Measurements from ENCODE around the gene SGMS1.
"Not testable (repeated sequence)": the region's sequence is repeated elsewhere in the genome, so short reads cannot be mapped to it uniquely, and the experiment has no call there.

The SGMS1 gene

DNA sequence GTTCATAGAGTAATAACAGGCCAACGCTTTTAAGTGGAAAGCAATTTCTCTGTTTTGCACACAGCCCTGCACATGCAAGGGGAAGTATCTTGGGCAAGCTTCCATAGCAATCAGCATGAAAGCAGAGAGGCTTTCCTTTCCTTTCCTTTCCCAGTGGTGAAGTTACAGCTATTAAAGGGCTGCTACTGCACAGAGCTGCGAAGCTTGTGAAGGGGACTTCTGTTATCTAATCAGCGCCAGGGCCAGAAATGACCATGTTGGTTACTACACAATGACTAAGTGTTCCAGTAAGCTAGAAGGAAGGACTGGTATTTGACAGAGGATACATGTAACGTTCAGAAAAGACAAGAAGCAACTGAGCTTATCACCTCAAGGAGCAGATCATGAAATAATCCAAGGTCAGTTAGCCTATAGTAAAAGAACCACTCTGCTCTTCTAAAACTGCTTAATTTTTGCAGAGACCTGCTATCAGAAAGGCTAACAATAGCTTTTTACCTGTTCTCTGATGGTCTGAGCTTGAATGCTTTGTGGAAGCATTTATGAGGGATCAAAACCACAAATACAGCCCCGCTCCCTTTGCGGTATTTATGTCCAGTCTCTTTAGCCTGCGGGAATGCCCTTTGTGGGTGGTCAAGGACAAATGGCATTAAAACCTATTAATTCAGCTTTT is 45.9 kb downstream of the SGMS1 start:
- peak; percentile 94 for FAIRE-seq

- FAIRE-seq = no peak
These were observed 46.7 kb downstream of the SGMS1 start for GRCh38 chr10:50577010-50577409.

GRCh38 chr10:50576245-50576815 is 47.4 kb downstream of the SGMS1 start:
- FAIRE-seq = no peak

GRCh38 chr10:50575477-50576244 is 48.1 kb downstream of the SGMS1 start:
- no peak for FAIRE-seq

DNA sequence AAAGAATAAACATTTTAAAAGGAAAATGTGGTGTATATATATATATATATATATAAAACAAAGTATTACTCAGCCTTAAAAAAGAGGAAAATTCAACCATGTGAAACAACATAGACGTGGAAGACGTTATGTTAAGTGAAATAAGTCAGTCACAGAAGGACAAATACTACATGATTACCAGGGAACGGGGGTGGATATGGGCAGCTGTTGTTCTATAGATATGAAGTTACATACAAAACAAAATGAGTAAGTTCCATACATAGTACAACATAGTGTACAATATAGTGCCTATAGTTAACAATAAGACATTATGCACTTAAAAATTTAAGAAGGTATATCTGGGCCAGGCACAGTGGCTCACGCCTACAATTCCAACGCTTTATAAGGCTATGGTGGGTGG is 48.8 kb downstream of the SGMS1 start:
- FAIRE-seq = no peak

DNA sequence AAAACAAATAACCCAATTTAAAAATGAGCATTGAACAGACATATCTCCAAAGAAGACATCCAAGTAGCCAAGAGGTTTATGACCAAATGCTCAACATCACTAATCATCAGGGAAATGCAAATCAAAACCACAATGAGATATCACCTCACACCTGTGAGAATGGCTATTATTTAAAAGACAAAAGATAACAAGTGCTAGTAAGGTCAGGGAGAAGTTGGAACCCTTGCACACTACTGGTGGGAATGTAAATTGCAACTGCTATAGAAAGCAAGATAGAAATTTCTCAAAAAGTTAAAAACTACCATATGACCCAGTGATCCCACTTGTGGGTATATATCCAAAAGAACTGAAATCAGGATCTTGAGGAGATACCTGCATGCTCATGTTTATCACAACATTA is 49.5 kb downstream of the SGMS1 start:
- FAIRE-seq = no peak

GRCh38 chr10:50572017-50572491 is 51.7 kb downstream of the SGMS1 start:
- no peak for FAIRE-seq

- not testable (repeated sequence) for FAIRE-seq
These were observed 55.0 kb downstream of the SGMS1 start for GRCh38 chr10:50568750-50569149.

DNA sequence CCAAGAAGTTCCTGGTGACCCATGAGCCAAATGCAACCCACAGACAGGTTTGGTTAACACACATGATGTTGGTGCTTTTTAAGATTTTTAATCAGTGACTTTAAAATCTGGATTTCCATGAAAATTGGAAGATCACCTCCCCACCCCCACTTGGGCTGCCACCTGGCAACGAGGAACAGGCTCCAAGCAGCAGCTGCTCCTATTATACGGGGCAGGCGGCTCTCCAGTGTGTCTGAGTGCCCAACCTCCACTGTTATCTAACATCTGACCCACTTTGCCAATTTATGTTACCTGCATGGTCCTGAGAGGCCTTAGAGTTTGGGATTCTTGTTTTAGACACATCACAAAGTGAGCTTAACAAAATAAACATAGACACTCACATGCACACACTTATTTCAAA is 56.4 kb downstream of the SGMS1 start:
- FAIRE-seq = peak; percentile 95

- FAIRE-seq = peak; percentile 21
These were observed 57.6 kb downstream of the SGMS1 start for GRCh38 chr10:50566150-50566549.

- FAIRE-seq = no peak
These were observed 58.3 kb downstream of the SGMS1 start for GRCh38 chr10:50565301-50566083.

DNA sequence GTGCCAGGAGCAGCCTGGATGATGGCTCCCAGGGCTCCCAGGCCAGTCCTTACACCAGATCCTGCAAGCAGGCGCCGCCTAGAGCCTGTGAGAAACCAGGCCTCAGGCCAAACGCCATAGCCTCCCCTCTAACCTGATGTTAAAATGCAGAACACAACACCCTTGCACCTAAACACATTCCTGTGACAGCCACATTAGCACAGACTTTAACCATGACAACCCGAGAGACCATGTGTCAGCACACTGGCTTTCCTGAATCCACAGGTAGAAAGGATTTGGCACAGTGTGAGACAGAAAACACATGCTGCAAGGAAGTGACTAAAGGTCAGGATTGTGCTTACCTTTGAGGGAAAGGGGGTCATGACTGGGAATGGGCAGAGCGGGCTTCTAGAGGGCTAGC is 59.9 kb downstream of the SGMS1 start:
- FAIRE-seq = no peak

GRCh38 chr10:50561816-50562215 is 61.9 kb downstream of the SGMS1 start:
- FAIRE-seq = peak; percentile 84

GRCh38 chr10:50561266-50561665 is 62.5 kb downstream of the SGMS1 start:
- peak; percentile 91 for FAIRE-seq

DNA sequence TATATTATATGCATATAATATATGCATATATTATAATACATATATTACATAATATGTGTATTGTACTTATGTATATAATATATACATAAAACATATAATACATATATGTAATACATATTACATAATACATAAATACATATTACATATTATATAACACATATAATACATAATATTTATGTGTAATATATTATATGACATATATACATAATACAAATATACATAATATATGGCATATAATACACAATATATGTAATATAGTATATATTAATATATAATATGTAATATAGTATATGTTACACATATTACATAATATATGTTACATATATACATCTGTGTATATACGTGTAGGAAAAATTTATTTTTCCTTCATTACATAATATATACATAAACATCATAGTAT is 63.4 kb downstream of the SGMS1 start:
- FAIRE-seq = no peak

- FAIRE-seq = no peak
These were observed 65.4 kb downstream of the SGMS1 start for GRCh38 chr10:50558371-50558770.

GRCh38 chr10:50557130-50557682 is 66.5 kb downstream of the SGMS1 start:
- peak; percentile 90 for FAIRE-seq

- FAIRE-seq = no peak
These were observed 67.3 kb downstream of the SGMS1 start for GRCh38 chr10:50556237-50557120.

GRCh38 chr10:50554995-50555568 is 68.7 kb downstream of the SGMS1 start:
- FAIRE-seq = no peak

DNA sequence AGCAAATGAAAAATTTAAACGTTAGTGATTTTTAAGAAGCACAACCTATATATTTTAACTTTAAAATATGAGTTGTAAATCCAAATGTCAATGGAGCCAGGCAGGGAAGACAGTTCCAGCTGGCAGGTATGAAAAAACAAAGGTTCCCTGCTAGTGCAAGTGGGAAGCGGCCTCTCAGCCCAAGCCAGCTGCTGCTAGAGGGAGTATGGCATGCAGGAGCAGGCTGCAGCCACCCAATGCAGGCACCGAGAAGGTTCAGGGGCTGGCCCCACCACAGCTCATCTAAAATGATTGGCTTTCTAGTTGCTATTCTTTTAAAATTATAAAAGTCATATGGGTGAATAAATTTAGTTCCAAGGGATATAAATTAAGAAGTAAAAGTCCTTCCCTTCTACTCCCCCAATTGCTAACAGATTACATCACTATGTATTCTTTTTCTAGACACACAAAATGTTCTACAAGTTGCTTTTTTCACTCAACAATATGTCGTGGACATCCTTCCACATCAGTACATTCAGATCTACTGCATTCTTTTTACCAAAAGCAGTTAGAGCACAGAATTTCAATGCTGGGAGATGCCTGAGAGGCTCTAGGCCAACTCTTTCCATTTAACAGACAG is 69.3 kb downstream of the SGMS1 start:
- FAIRE-seq = no peak

All from islet of Langerhans (tissue), 1 donor.